ENCODE results near the gene PIGU.

DNA sequence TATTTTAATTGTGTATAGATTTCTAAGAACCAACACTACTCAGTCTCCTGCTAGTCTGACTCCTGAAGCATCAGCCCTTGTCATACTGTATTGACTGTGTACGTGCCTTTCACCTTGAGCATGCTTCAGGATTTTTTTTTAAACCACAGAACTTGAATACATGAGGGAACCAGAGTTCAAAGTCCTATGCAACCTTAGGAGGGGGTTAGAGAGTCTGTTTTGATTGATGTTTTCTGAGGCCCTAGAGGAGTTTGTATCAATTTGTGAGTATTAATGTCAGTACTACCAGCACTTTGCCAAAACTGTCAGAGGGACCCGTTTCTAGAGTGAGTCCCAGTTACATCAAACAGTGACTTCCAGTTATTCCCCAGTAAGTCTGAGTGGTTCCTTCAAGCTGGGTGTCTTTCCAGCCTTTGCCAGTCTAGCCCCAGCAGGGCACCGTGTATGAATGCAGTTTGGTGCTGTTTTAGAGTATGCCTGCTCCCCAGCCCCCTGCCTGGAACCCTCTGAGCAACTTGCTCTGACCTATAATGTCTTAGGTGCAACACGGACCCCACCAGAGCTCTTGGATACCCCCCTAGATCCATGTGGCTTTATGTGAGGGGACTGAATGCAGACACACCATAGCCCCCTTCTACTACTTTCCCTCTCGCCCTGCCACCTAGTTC lies 35.8 kb upstream of the PIGU start:
- TF ChIP-seq POLR2A (IDR thresholded peaks at IDR 0.05) = no peak
- TF ChIP-seq, protein P1, sequence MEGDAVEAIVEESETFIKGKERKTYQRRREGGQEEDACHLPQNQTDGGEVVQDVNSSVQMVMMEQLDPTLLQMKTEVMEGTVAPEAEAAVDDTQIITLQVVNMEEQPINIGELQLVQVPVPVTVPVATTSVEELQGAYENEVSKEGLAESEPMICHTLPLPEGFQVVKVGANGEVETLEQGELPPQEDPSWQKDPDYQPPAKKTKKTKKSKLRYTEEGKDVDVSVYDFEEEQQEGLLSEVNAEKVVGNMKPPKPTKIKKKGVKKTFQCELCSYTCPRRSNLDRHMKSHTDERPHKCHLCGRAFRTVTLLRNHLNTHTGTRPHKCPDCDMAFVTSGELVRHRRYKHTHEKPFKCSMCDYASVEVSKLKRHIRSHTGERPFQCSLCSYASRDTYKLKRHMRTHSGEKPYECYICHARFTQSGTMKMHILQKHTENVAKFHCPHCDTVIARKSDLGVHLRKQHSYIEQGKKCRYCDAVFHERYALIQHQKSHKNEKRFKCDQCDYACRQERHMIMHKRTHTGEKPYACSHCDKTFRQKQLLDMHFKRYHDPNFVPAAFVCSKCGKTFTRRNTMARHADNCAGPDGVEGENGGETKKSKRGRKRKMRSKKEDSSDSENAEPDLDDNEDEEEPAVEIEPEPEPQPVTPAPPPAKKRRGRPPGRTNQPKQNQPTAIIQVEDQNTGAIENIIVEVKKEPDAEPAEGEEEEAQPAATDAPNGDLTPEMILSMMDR (IDR thresholded peaks at IDR 0.05 in 4 of 5, conservative IDR thresholded peaks at IDR 0.05 in 1 of 5) = no peak

All from gastrocnemius medialis (tissue), 4 donors.